Astrocyte (in vitro differentiated cells and primary cell): ENCODE results near the gene LRMDA.

Experiments used
- CTCF ChIP-seq: IDR thresholded peaks from 2 replicates; pipeline ENCODE4 v1.5.1; 2011; ENCODE audit warnings: low read depth, mild to moderate bottlenecking, inconsistent platforms, low read length, moderate library complexity; ENCODE audit not compliant: insufficient read depth
- EZH2 ChIP-seq: IDR thresholded peaks from 2 replicates; pipeline ENCODE4 v1.6.1; 2012; ENCODE audit warnings: mild to moderate bottlenecking, low read length, inconsistent platforms; ENCODE audit not compliant: insufficient read depth

- no peak for TF ChIP-seq CTCF
- no peak for TF ChIP-seq EZH2
These were observed 649.6 kb downstream of the LRMDA start for GRCh38 chr10:76080991-76081390.
